Thyroid gland (tissue), 4 donors: ENCODE results near the gene C19orf47. TPM values are rescaled to one million over a fixed set of nuclear protein-coding genes. Genes with fewer than 3 reads are reported as not detected.
A peak's percentile ranks its signal among the peaks of the same experiment; 100 is the strongest.

Experiments
- DNase-seq, 2 donors: peaks; one replicate each; pipeline ENCODE4 v3.0.0-alpha.2; 2019
- H3K27ac ChIP-seq, 3 donors: fragments of 200-600 bp; sonication (generic); 1 replicate in 2 of 3; 2 replicates in 1 of 3; pipeline ENCODE4 v1.5.1; 2016 to 2019; ENCODE audit warnings: mild to moderate bottlenecking in 1 of 3, moderate library complexity in 1 of 3
- H3K27me3 ChIP-seq: fragments of 200-600 bp; sonication (generic); one replicate; pipeline ENCODE4 v1.5.1; 2019
- H3K36me3 ChIP-seq, 2 donors: fragments of 200-600 bp; sonication (generic); one replicate each; pipeline ENCODE4 v1.5.1; 2016 to 2019
- H3K4me1 ChIP-seq, 2 donors: fragments of 200-600 bp; sonication (generic); one replicate each; pipeline ENCODE4 v1.5.1; 2017 to 2019
- H3K4me3 ChIP-seq, 3 donors: fragments of 200-600 bp; sonication (generic); replicated peaks in 1 of 3; 1 replicate in 2 of 3; 2 replicates in 1 of 3; pipeline ENCODE4 v1.5.1; 2016; ENCODE audit warnings: mild to moderate bottlenecking in 1 of 3
- H3K9me3 ChIP-seq: fragments of 200-600 bp; sonication (generic); one replicate; pipeline ENCODE4 v1.5.1; 2017
- POLR2A ChIP-seq, 2 donors: fragments of 450-650 bp; IDR thresholded peaks; one replicate each; pipeline ENCODE4 v1.6.1; 2017; ENCODE audit warnings: antibody characterized with exemption in 2 of 2, mild to moderate bottlenecking in 2 of 2, moderate library complexity in 1 of 2
- WGBS, 2 donors: methylation state at CpG; one replicate each; pipeline ENCODE4 v1.1.5; 2017; 5-methylcytosine and 5-hydroxymethylcytosine counted together
- intact Hi-C: fragments of 100-400 bp; cut with DNase I; formaldehyde crosslinking; loops from one replicate; pipeline ENCODE4 v1.15.1; 2023
- total RNA-seq, 4 donors: library from RNA; depleted of rRNA; stranded (reverse); fragments of >200 nt; gene quantifications; one replicate each; pipeline ENCODE4 v1.2.3, GENCODE V29; 2016
- TF ChIP-seq, protein P1 (sequence below), 6 experiments: fragments of 200-600 bp in 3 of 6; fragments of 450-650 bp in 3 of 6; sonication (generic) in 3 of 6; IDR thresholded peaks; one replicate each; pipeline ENCODE4 v1.5.1; 2016 to 2019; ENCODE audit warnings: antibody characterized with exemption in 6 of 6, mild to moderate bottlenecking in 2 of 6, inconsistent platforms in 1 of 6, moderate library complexity in 1 of 6

Gene C19orf47
- total RNA-seq, 4 donors from 2014 or later, result 9.4 to 17.3 (median 17.2) TPM

DNA sequence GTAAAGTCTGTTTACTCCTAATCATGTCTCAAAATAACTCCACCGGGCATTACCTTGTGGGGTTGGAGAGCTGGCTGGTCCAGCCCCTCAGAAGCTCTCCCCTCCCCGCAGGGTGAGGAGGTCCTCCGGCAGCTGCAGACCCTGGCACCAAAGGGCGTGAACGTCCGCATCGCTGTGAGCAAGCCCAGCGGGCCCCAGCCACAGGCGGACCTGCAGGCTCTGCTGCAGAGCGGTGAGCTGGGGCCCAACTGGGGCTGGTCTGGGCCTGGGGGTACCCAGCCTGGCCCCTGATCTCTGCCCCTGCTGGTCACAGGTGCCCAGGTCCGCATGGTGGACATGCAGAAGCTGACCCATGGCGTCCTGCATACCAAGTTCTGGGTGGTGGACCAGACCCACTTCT lies 21.6 kb upstream of the C19orf47 start:
- no peak for DNase-seq
- Histone ChIP-seq H3K27ac (no peak overlapping the region), H3K36me3 (peaks cover 18 to 34% of the 10 kb centered on the region in 2 donors), H3K9me3 (no peaks in the 10 kb centered on the region), H3K27me3 (no peaks in the 10 kb centered on the region), H3K4me3 (no peak overlapping the region), H3K4me1 (peaks cover 5 to 9% of the 10 kb centered on the region in 2 donors)
- TF ChIP-seq POLR2A (IDR thresholded peaks at IDR 0.05), result no peak
- 90 to 99% methylated on average over 9 to 10 of the region's 12 CpGs for WGBS, 2 donors
- intact Hi-C loops, result no loop called here

- H3K27ac ChIP-seq, result no peak overlapping the region
- H3K4me1 ChIP-seq, result peaks cover 5 to 9% of the 10 kb centered on the region in 2 donors
- TF ChIP-seq POLR2A (IDR thresholded peaks at IDR 0.05), result no peak
- TF ChIP-seq, protein P1, sequence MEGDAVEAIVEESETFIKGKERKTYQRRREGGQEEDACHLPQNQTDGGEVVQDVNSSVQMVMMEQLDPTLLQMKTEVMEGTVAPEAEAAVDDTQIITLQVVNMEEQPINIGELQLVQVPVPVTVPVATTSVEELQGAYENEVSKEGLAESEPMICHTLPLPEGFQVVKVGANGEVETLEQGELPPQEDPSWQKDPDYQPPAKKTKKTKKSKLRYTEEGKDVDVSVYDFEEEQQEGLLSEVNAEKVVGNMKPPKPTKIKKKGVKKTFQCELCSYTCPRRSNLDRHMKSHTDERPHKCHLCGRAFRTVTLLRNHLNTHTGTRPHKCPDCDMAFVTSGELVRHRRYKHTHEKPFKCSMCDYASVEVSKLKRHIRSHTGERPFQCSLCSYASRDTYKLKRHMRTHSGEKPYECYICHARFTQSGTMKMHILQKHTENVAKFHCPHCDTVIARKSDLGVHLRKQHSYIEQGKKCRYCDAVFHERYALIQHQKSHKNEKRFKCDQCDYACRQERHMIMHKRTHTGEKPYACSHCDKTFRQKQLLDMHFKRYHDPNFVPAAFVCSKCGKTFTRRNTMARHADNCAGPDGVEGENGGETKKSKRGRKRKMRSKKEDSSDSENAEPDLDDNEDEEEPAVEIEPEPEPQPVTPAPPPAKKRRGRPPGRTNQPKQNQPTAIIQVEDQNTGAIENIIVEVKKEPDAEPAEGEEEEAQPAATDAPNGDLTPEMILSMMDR (IDR thresholded peaks at IDR 0.05), result no peak
- DNase-seq, result no peak
- H3K27me3 ChIP-seq, result no peaks in the 10 kb centered on the region
- WGBS, 2 donors, result 87 to 99% methylated on average over 7 to 16 of the region's 16 CpGs
- H3K36me3 ChIP-seq, result peaks cover 12 to 24% of the 10 kb centered on the region in 2 donors
- intact Hi-C loops, result no loop called here
- no peaks in the 10 kb centered on the region for H3K9me3 ChIP-seq
- no peak overlapping the region for H3K4me3 ChIP-seq
These were observed 19.6 kb upstream of the C19orf47 start for GRCh38 chr19:40367577-40368434.

- intact Hi-C loops, result no loop called here
- Histone ChIP-seq H3K4me1 (peaks cover 5 to 9% of the 10 kb centered on the region in 2 donors), H3K27me3 (no peaks in the 10 kb centered on the region), H3K9me3 (no peaks in the 10 kb centered on the region), H3K4me3 (no peak overlapping the region), H3K36me3 (peaks cover 12 to 19% of the 10 kb centered on the region in 2 donors), H3K27ac (no peak overlapping the region)
- WGBS, 2 donors, result 80 to 89% methylated on average over 22 to 25 of the region's 27 CpGs
- TF ChIP-seq POLR2A (IDR thresholded peaks at IDR 0.05), result no peak
- TF ChIP-seq, protein P1 (IDR thresholded peaks at IDR 0.05), result no peak
- DNase-seq, result no peak
These were observed 18.7 kb upstream of the C19orf47 start for GRCh38 chr19:40366697-40367561.

- no peak overlapping the region for H3K27ac ChIP-seq
- WGBS, 2 donors, result 15 to 28% methylated on average over 19 to 22 of the region's 28 CpGs
- H3K4me1 ChIP-seq, result peaks cover 5 to 9% of the 10 kb centered on the region in 2 donors
- DNase-seq, result peak; percentile 59 to 69
- intact Hi-C loops, result no loop called here
- H3K36me3 ChIP-seq, result peaks cover 9 to 15% of the 10 kb centered on the region in 2 donors
- no peak for TF ChIP-seq POLR2A (IDR thresholded peaks at IDR 0.05)
- TF ChIP-seq, protein P1 (IDR thresholded peaks at IDR 0.05), result no peak
- H3K9me3 ChIP-seq, result no peaks in the 10 kb centered on the region
- H3K4me3 ChIP-seq, result peak overlapping the region in 1 of 3 donors; percentile 13
- H3K27me3 ChIP-seq, result no peaks in the 10 kb centered on the region
These were observed 17.6 kb upstream of the C19orf47 start for GRCh38 chr19:40365613-40366401.

DNA sequence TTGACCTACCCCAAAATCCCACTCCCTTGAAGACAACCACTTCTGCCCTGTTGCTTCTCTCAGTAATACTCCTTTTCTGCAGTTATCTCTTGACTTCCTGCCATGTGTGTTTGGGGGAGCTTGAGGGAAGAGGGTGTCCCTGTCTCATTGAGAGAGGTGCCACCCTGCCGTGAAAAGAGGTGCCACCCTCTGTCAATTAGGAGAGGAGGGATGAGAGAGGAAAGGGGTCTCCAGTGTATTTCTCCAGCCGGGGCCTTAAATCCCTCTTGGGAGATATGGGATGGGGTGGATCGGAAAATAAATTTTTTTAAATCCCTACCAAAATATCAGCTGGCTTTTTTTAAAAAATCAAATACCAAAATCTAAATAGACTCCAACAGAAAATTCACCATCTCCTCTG lies 16.8 kb upstream of the C19orf47 start:
- 61 to 72% methylated on average over 3 of the region's 3 CpGs for WGBS, 2 donors
- Histone ChIP-seq H3K27me3 (no peaks in the 10 kb centered on the region), H3K36me3 (peaks cover 6 to 8% of the 10 kb centered on the region in 2 donors), H3K27ac (no peak overlapping the region), H3K4me1 (peaks cover 5 to 9% of the 10 kb centered on the region in 2 donors), H3K9me3 (no peaks in the 10 kb centered on the region), H3K4me3 (no peak overlapping the region)
- DNase-seq, result no peak
- intact Hi-C loops, result no loop called here
- TF ChIP-seq, protein P1 (IDR thresholded peaks at IDR 0.05), result no peak
- no peak for TF ChIP-seq POLR2A (IDR thresholded peaks at IDR 0.05)
